Right cardiac atrium (tissue), 5 donors: ENCODE data around the gene SCN8A. TPM values are rescaled to one million over a fixed set of nuclear protein-coding genes. Genes with fewer than 3 reads are reported as not detected.

Experiments
- ATAC-seq, 2 donors: fragments of 200-7000 bp; cut with Tn5 transposase; one replicate each; pipeline versions ENCODE4 v1.8.0 to v1.9.1; 2020; ENCODE audit warnings: moderate library complexity in 2 of 2, mild to moderate bottlenecking in 1 of 2
- DNase-seq, 3 donors: peaks; one replicate each; pipeline ENCODE4 v3.0.0-alpha.2; 2020
- H3K27ac ChIP-seq: one replicate; pipeline ENCODE4 v1.5.1; 2013; ENCODE audit warnings: mild to moderate bottlenecking, low read length, control low read depth, moderate library complexity
- H3K27me3 ChIP-seq: one replicate; pipeline ENCODE4 v1.6.1; 2013; ENCODE audit not compliant: control insufficient read depth, insufficient read depth
- H3K4me1 ChIP-seq: one replicate; pipeline ENCODE4 v1.6.1; 2013; ENCODE audit warnings: low read length; ENCODE audit not compliant: control insufficient read depth, insufficient read depth
- H3K4me3 ChIP-seq: one replicate; pipeline ENCODE4 v1.5.1; 2013; ENCODE audit warnings: low read length, control low read depth
- H3K9me3 ChIP-seq: one replicate; pipeline ENCODE4 v1.6.1; 2013; ENCODE audit warnings: low read length; ENCODE audit not compliant: control insufficient read depth
- WGBS: extraction: QIAGEN DNeasy Blood & Tissue Kit; methylation state at CpG from one replicate; pipeline ENCODE4 v1.1.7; 2013; 5-methylcytosine and 5-hydroxymethylcytosine counted together
- intact Hi-C, 4 donors: fragments of 100-400 bp; cut with DNase I; formaldehyde crosslinking; loops; one replicate each; pipeline versions ENCODE4 v1.11.0 to v1.14.0; 2022 to 2023
- polyA plus RNA-seq: library from polyadenylated mRNA; stranded (reverse); fragments of 200-250 nt; gene quantifications from one replicate; pipeline ENCODE4 v1.2.3, GENCODE V29; 2013
- total RNA-seq, 4 donors: library from RNA; stranded (reverse); fragmentation: NEBNext Ultra II Directional; extraction: Animal tissue kit (Norgen Biotek cat#: 25700); gene quantifications; one replicate each; pipeline ENCODE4 v1.2.1, GENCODE V29; 2021
- donor health status: healthy with polysubstance abuse.
- donor health status: DM: no; HTN: yes; CAD: no.
- donor health status: DM: no; HTN: no; CAD: no.
- donor health status: DM: no; HTN: yes; CAD: no; lungs with severe emphysema.
- donor health status: DM: yes; HTN: yes; CAD: no.

The SCN8A gene
- total and polyA plus RNA-seq, 5 donors, result 0.07 to 0.58 (median 0.17) TPM

DNA sequence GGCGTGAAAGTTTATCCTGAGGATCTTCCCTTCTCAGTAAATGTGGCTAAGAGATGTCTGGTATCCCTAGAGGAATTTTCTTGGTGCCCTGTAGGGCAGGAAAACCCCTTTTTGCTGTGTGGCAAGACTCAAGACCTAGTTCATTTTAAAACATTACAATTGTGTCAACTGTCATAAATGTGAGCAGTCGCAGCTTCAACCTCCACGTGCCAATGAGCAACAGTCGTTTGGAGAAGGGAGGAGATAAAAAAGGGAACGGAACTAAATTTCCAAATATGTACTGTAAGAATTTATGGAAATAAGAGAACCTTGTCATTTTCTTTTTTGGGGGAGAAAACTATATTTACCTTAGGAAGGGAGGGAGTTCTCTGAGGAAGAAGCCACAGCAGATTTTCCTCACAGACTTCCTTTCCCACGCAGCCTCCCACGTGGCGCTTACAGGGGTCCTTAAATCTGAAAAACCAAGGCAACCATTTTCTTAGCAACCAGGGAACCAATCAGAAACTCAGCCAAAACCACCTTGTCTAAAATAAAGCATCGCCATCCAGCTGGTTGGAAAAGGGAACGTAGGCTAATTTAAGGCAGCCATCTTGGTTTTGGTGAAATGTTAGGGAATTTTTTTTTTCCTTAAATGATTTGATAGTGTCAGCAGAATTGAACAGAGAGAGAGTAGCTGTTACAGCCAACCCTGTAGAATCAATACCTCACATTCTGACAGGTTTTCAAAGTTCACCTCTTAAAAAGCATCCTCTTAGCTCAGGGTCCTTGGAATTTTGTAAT lies 158.4 kb downstream of the SCN8A start:
- H3K4me3 ChIP-seq, result no peak overlapping the region

GRCh38 chr12:51749986-51750317 lies 158.9 kb downstream of the SCN8A start:
- Histone ChIP-seq H3K27ac (no peak overlapping the region), H3K4me1 (no peaks in the 10 kb centered on the region), H3K27me3 (no peaks in the 10 kb centered on the region), H3K4me3 (no peak overlapping the region), H3K9me3 (no peaks in the 10 kb centered on the region)
- ATAC-seq, result no peak
- 66% methylated on average over 1 of the region's 1 CpG for WGBS
- no peak for DNase-seq
- intact Hi-C loops, result no loop called here

More for the DNA sequence above, 158.4 kb downstream of the SCN8A start:
- Histone ChIP-seq H3K27ac (no peak overlapping the region), H3K9me3 (no peaks in the 10 kb centered on the region), H3K4me1 (no peaks in the 10 kb centered on the region), H3K27me3 (no peaks in the 10 kb centered on the region)
- intact Hi-C loops, result no loop called here
- ATAC-seq (no peak), DNase-seq (no peak)
- 69% methylated on average over 10 of the region's 10 CpGs for WGBS

- H3K9me3 ChIP-seq, result no peaks in the 10 kb centered on the region
- no peak overlapping the region for H3K4me3 ChIP-seq
- DNase-seq, result peak in 1 of 3 donors; percentile 41
- peak; percentile 84 to 85 for ATAC-seq
- WGBS, result 15% methylated on average over 2 of the region's 2 CpGs
- no peaks in the 10 kb centered on the region for H3K4me1 ChIP-seq
- no peaks in the 10 kb centered on the region for H3K27me3 ChIP-seq
- intact Hi-C loops, result no loop called here
- no peak overlapping the region for H3K27ac ChIP-seq
Observed at GRCh38 chr12:51751661-51752060, 160.6 kb downstream of the SCN8A start.

DNA sequence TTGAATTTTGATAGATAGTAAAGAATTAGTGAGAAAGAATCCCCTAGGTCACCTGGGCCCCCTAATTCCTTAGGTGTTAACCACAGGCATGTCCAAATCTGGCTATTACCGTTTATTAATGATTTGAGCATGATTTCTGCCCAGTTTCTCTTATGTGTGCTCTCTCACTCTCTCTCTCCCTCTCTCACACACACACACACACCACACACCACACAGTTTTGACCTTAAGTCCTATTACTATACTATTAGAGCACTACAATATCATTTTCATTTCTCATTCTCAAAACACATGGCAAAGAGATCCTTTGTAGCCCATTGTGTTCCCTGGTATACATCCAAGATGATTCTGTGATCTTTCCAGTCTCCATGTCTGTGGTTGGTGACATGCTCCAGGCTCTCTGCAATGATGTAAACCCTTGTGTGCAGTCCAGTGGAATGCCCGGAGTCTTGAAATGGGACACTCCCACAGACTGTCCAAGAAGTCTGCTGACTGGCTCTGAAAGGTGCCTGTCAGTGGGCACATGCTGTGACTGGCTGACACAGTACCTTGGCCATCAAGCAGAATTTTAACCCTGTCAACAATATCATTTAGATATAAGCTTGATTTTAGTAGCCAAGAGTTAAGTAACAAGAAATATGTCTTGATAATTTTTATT lies 161.3 kb downstream of the SCN8A start:
- ATAC-seq, result peak; percentile 97 to 98
- intact Hi-C loops, result no loop called here
- WGBS, result 39% methylated on average over 2 of the region's 2 CpGs
- H3K4me3 ChIP-seq, result no peak overlapping the region
- H3K4me1 ChIP-seq, result no peaks in the 10 kb centered on the region
- no peaks in the 10 kb centered on the region for H3K27me3 ChIP-seq
- peak; percentile 86 to 92 (median 88) for DNase-seq
- no peak overlapping the region for H3K27ac ChIP-seq
- H3K9me3 ChIP-seq, result no peaks in the 10 kb centered on the region

DNA sequence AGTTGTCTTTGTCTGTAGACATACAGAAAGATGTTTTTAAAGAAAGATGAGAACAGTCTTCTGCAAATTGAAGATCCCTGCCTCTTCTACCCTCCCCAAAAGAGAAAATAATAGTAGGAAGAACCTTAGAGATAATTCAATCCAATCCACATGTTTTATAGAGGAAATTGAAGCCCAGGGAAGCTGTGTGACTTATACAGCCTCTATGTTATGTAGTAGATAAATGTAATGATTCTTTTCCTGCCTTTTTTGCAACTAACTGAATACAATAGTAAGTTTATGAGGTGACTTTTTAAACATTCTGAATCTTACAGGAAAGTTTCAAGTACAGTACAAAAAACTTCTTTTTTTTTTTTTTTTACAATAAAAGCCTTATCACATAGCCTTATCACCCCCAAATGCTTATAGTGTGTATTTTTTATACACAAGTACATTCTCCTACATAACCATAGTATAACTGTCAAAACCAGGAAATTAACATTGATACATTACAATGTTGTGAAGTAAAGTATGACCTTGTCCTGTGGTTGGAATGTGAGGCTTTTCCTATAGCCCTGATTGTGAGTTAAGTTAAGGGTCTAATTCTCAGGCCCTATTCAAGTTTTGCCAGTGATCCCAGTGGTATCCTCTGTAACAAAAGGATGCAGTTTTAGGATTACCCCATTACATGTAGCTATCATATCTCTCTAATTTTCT lies 163.1 kb downstream of the SCN8A start:
- no peak overlapping the region for H3K4me3 ChIP-seq
- H3K4me1 ChIP-seq, result no peaks in the 10 kb centered on the region
- intact Hi-C loops, result no loop called here
- H3K9me3 ChIP-seq, result no peaks in the 10 kb centered on the region
- ATAC-seq (no peak), DNase-seq (no peak)
- H3K27me3 ChIP-seq, result no peaks in the 10 kb centered on the region
- no peak overlapping the region for H3K27ac ChIP-seq

GRCh38 chr12:51755251-51755650 lies 164.2 kb downstream of the SCN8A start:
- no peak overlapping the region for H3K27ac ChIP-seq
- DNase-seq, result no peak
- intact Hi-C loops, result no loop called here
- H3K4me3 ChIP-seq, result no peak overlapping the region
- no peaks in the 10 kb centered on the region for H3K4me1 ChIP-seq
- no peak for ATAC-seq
- no peaks in the 10 kb centered on the region for H3K27me3 ChIP-seq
- WGBS, result 86% methylated on average over 2 of the region's 2 CpGs
- H3K9me3 ChIP-seq, result no peaks in the 10 kb centered on the region

DNA sequence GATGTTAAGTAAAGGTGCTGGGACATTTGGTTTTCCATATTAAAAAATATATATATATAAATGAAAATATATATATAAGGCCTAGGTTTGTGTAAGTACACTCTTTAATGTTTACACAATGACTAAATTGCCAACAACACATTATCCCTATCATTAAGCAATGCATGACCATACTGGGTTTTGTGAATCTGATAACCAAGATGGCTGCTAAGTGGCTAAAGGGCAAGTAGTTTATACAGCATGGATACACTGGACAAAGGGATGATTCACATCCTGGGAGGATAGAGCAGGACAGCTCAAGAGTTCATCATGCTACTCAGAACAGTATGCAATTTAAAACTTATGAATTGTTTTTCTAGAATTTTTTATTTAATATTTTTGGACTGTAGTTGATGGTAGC lies 168.1 kb downstream of the SCN8A start:
- ATAC-seq, result no peak

GRCh38 chr12:51759695-51760094 lies 168.7 kb downstream of the SCN8A start:
- Histone ChIP-seq H3K9me3 (no peaks in the 10 kb centered on the region), H3K27ac (no peak overlapping the region), H3K27me3 (no peaks in the 10 kb centered on the region), H3K4me3 (no peak overlapping the region), H3K4me1 (no peaks in the 10 kb centered on the region)
- DNase-seq (no peak), ATAC-seq (no peak)
- intact Hi-C loops, result no loop called here

More for the DNA sequence above, 168.1 kb downstream of the SCN8A start:
- intact Hi-C loops, result no loop called here
- no peak overlapping the region for H3K27ac ChIP-seq
- H3K27me3 ChIP-seq, result no peaks in the 10 kb centered on the region
- H3K4me3 ChIP-seq, result no peak overlapping the region
- DNase-seq, result no peak
- no peaks in the 10 kb centered on the region for H3K4me1 ChIP-seq
- no peaks in the 10 kb centered on the region for H3K9me3 ChIP-seq

GRCh38 chr12:51760231-51760630 lies 169.2 kb downstream of the SCN8A start:
- Histone ChIP-seq H3K4me1 (no peaks in the 10 kb centered on the region), H3K9me3 (no peaks in the 10 kb centered on the region), H3K27me3 (no peaks in the 10 kb centered on the region), H3K27ac (no peak overlapping the region), H3K4me3 (no peak overlapping the region)
- DNase-seq (no peak), ATAC-seq (no peak)
- intact Hi-C loops, result no loop called here
- WGBS, result 79% methylated on average over 1 of the region's 1 CpG

DNA sequence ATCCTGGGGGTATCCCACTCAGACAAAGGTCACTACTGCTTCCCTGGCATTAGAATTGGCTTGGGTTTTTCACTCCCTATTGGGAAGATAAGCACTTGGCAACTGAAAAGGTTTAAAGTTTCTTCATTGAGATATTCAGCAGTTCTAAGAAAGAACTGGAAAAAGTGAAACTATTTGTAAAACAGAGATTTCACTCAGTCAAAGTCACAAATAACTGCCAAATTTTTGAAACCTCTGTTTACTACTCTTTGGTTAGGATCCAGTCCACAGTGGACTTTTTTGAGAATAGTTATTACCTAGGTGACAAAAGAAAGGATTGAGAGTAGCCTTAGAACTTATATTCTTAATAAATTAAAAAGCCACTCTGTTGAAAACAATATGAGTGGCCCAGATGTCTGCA lies 172.7 kb downstream of the SCN8A start:
- Histone ChIP-seq H3K27me3 (no peaks in the 10 kb centered on the region), H3K4me3 (no peak overlapping the region), H3K27ac (no peak overlapping the region), H3K9me3 (no peaks in the 10 kb centered on the region), H3K4me1 (no peaks in the 10 kb centered on the region)
- intact Hi-C loops, result no loop called here
- DNase-seq (no peak), ATAC-seq (no peak)

DNA sequence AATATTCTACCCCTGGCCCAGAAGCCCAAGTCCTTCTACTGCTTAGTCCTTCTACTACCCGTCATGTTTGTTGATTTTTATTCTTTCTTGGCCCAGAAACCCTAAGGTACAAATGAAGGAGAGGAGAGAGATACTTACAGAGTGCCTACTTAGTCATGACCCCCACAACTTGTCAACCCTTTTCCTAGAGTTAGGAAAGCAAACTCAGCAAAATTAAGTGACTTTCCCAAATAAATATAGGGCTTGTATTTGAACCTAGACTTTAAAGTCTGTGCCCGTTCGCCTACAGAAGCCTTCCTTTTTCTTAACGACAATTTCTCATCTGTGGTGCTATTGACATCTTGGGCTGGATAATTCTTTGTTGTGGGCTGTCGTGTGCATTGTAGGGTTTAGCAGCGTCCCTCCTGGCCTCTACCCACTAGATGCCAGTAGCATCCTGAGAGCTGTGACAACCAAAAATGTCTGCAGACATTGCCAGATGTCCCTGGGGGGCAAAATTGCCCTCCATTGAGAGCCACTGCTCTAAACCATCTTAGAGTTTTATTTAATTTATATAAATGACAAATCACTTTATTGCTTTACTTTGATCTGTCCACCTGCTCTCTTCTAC lies 175.1 kb downstream of the SCN8A start:
- no peak overlapping the region for H3K4me3 ChIP-seq
- no peaks in the 10 kb centered on the region for H3K4me1 ChIP-seq
- no peaks in the 10 kb centered on the region for H3K9me3 ChIP-seq
- DNase-seq (no peak), ATAC-seq (no peak)
- intact Hi-C loops, result no loop called here
- no peaks in the 10 kb centered on the region for H3K27me3 ChIP-seq
- WGBS, result 91% methylated on average over 6 of the region's 6 CpGs
- no peak overlapping the region for H3K27ac ChIP-seq
